ENCODE measurements around the gene STARD7.

DNA sequence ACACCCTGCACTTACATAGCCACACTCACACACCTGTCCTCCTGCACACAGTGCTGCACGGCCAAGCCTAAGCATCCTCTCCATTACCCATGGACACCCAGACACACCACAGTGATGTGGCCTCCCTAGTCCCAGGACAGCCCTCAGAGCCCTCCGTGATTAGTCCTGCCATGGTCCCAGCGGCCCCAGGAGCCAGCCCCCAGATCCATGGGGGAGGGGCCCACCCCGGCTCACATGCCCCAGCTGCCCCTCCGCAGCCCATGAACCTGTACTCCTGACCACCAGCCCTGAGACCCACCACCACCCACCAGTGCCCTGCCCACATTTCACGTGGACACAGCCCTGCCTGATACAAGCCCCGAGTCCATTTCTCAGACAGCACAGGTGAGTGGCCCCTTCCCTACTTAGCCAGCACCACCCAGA, 55.3 kb downstream of the STARD7 start:
- TF ChIP-seq TMF1 (CRISPR knock-in tag; IDR thresholded peaks at IDR 0.05; ENCODE audit: low read depth) (no peak), ATF1 (CRISPR knock-in tag; IDR thresholded peaks at IDR 0.05) (no peak), NRL (CRISPR knock-in tag; IDR thresholded peaks at IDR 0.05; ENCODE audit: borderline replicate concordance) (no peak), PRMT3 (CRISPR knock-in tag; IDR thresholded peaks at IDR 0.05; ENCODE audit: borderline replicate concordance, low read depth) (no peak), SMAD3 (CRISPR knock-in tag; IDR thresholded peaks at IDR 0.05) (no peak), SRF (IDR thresholded peaks at IDR 0.05; ENCODE audit: low read depth, low read length) (no peak), MAZ (IDR thresholded peaks at IDR 0.05; ENCODE audit: borderline replicate concordance, low read depth, low read length) (no peak), MAZ (CRISPR knock-in tag; IDR thresholded peaks at IDR 0.05; ENCODE audit: low read depth) (no peak), EP300 (IDR thresholded peaks at IDR 0.05; ENCODE audit: low read depth in 2 of 2, low read length in 2 of 2) (no peak), EP300 (CRISPR knock-in tag; IDR thresholded peaks at IDR 0.05; ENCODE audit: borderline replicate concordance) (no peak)
- TF ChIP-seq, protein P1, sequence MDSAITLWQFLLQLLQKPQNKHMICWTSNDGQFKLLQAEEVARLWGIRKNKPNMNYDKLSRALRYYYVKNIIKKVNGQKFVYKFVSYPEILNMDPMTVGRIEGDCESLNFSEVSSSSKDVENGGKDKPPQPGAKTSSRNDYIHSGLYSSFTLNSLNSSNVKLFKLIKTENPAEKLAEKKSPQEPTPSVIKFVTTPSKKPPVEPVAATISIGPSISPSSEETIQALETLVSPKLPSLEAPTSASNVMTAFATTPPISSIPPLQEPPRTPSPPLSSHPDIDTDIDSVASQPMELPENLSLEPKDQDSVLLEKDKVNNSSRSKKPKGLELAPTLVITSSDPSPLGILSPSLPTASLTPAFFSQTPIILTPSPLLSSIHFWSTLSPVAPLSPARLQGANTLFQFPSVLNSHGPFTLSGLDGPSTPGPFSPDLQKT (CRISPR knock-in tag; IDR thresholded peaks at IDR 0.05; ENCODE audit: borderline replicate concordance), result no peak
- TF ChIP-seq, protein P2, sequence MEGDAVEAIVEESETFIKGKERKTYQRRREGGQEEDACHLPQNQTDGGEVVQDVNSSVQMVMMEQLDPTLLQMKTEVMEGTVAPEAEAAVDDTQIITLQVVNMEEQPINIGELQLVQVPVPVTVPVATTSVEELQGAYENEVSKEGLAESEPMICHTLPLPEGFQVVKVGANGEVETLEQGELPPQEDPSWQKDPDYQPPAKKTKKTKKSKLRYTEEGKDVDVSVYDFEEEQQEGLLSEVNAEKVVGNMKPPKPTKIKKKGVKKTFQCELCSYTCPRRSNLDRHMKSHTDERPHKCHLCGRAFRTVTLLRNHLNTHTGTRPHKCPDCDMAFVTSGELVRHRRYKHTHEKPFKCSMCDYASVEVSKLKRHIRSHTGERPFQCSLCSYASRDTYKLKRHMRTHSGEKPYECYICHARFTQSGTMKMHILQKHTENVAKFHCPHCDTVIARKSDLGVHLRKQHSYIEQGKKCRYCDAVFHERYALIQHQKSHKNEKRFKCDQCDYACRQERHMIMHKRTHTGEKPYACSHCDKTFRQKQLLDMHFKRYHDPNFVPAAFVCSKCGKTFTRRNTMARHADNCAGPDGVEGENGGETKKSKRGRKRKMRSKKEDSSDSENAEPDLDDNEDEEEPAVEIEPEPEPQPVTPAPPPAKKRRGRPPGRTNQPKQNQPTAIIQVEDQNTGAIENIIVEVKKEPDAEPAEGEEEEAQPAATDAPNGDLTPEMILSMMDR (CRISPR knock-in tag; IDR thresholded peaks at IDR 0.05), result no peak
- TF ChIP-seq, protein P3, sequence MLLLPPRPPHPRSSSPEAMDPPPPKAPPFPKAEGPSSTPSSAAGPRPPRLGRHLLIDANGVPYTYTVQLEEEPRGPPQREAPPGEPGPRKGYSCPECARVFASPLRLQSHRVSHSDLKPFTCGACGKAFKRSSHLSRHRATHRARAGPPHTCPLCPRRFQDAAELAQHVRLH (CRISPR knock-in tag; IDR thresholded peaks at IDR 0.05; ENCODE audit: borderline replicate concordance, low read depth), result no peak
- TF ChIP-seq, protein P4, sequence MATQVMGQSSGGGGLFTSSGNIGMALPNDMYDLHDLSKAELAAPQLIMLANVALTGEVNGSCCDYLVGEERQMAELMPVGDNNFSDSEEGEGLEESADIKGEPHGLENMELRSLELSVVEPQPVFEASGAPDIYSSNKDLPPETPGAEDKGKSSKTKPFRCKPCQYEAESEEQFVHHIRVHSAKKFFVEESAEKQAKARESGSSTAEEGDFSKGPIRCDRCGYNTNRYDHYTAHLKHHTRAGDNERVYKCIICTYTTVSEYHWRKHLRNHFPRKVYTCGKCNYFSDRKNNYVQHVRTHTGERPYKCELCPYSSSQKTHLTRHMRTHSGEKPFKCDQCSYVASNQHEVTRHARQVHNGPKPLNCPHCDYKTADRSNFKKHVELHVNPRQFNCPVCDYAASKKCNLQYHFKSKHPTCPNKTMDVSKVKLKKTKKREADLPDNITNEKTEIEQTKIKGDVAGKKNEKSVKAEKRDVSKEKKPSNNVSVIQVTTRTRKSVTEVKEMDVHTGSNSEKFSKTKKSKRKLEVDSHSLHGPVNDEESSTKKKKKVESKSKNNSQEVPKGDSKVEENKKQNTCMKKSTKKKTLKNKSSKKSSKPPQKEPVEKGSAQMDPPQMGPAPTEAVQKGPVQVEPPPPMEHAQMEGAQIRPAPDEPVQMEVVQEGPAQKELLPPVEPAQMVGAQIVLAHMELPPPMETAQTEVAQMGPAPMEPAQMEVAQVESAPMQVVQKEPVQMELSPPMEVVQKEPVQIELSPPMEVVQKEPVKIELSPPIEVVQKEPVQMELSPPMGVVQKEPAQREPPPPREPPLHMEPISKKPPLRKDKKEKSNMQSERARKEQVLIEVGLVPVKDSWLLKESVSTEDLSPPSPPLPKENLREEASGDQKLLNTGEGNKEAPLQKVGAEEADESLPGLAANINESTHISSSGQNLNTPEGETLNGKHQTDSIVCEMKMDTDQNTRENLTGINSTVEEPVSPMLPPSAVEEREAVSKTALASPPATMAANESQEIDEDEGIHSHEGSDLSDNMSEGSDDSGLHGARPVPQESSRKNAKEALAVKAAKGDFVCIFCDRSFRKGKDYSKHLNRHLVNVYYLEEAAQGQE (IDR thresholded peaks at IDR 0.05; ENCODE audit: borderline replicate concordance in 1 of 2, low read depth in 1 of 2, low read length in 2 of 2), result no peak
- TF ChIP-seq, protein P5, sequence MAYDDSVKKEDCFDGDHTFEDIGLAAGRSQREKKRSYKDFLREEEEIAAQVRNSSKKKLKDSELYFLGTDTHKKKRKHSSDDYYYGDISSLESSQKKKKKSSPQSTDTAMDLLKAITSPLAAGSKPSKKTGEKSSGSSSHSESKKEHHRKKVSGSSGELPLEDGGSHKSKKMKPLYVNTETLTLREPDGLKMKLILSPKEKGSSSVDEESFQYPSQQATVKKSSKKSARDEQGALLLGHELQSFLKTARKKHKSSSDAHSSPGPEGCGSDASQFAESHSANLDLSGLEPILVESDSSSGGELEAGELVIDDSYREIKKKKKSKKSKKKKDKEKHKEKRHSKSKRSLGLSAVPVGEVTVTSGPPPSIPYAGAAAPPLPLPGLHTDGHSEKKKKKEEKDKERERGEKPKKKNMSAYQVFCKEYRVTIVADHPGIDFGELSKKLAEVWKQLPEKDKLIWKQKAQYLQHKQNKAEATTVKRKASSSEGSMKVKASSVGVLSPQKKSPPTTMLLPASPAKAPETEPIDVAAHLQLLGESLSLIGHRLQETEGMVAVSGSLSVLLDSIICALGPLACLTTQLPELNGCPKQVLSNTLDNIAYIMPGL (CRISPR knock-in tag; IDR thresholded peaks at IDR 0.05; ENCODE audit: borderline replicate concordance in 1 of 2, low read depth in 1 of 2), result no peak
